K562 (cell line): ENCODE results near the gene TAF12. TPM values are rescaled to one million over a fixed set of nuclear protein-coding genes. Genes with fewer than 3 reads are reported as not detected.

Source experiments
- ATAC-seq: fragments of 200-7000 bp; cut with Tn5 transposase; 3 replicates; pipeline ENCODE4 v1.9.1; 2020; ENCODE audit warnings: moderate library complexity
- BruUV-seq: library from RNA; stranded (reverse); fragments of 400-500 nt; replicated peaks from 2 replicates; lab custom pipeline; 2021; lab: Mats Ljungman, UMichigan
- CTCF ChIA-PET: fragments of 300-600 bp; formaldehyde crosslinking; extraction: SDS; loops from one replicate; lab custom pipeline; 2021; ENCODE audit warnings: low intra/inter-chr PET ratio; lab: Yijun Ruan, JAX
- POLR2A ChIA-PET: fragments of 300-600, 350-650 bp; sonication (Branson Sonifier 250); formaldehyde crosslinking; extraction: SDS; loops from one replicate; lab custom pipeline; 2021; ENCODE audit warnings: antibody characterized with exemption, inconsistent platforms; lab: Yijun Ruan, JAX
- DNase-seq, 4 experiments: peaks; one replicate each; pipeline versions ENCODE4 v3.0.0 to v3.0.0-alpha.2; 2011 to 2018; ENCODE audit warnings: low spot score in 3 of 4, mixed read lengths in 3 of 4; ENCODE audit errors: extremely low read depth in 1 of 4
- FAIRE-seq: peaks from 2 replicates; lab custom pipeline; 2011; peaks lifted over from hg19 to GRCh38; lab: Jason Lieb, UNC
- H2AFZ ChIP-seq: 2 replicates; pipeline ENCODE4 v1.6.0; 2011; ENCODE audit warnings: low read depth, low read length, control low read depth, inconsistent platforms
- H3K27ac ChIP-seq: fragments of 200-600 bp; 3 replicates; pipeline ENCODE4 v1.8.0; 2011; ENCODE audit warnings: low read depth, mild to moderate bottlenecking, control low read depth, inconsistent platforms, low read length, moderate library complexity, mixed read lengths; ENCODE audit errors: extremely low read depth
- H3K27me3 ChIP-seq, 2 experiments: fragments of 300-600 bp in 1 of 2; 2 replicates in 1 of 2; 3 replicates in 1 of 2; pipeline versions ENCODE4 v1.6.0 to v1.8.0; 2011; ENCODE audit warnings: inconsistent platforms in 2 of 2, low read length in 2 of 2, mild to moderate bottlenecking in 1 of 2, mixed read lengths in 1 of 2, moderate library complexity in 1 of 2; ENCODE audit not compliant: control insufficient read depth in 2 of 2, insufficient read depth in 2 of 2
- H3K36me3 ChIP-seq: fragments of 300-600 bp; 3 replicates; pipeline ENCODE4 v1.8.0; 2011; ENCODE audit warnings: mild to moderate bottlenecking, low read length, inconsistent platforms; ENCODE audit not compliant: control insufficient read depth, insufficient read depth
- H3K4me1 ChIP-seq, 2 experiments: fragments of 200-600 bp in 1 of 2; replicated peaks in 1 of 2; 2 replicates in 1 of 2; 3 replicates in 1 of 2; pipeline versions ENCODE4 v1.5.1 to v1.8.0; 2011; ENCODE audit warnings: inconsistent platforms in 2 of 2, low read length in 2 of 2, mild to moderate bottlenecking in 1 of 2, mixed read lengths in 1 of 2, moderate library complexity in 1 of 2; ENCODE audit not compliant: control insufficient read depth in 2 of 2, insufficient read depth in 2 of 2
- H3K4me2 ChIP-seq: 2 replicates; pipeline ENCODE4 v1.6.1; 2011; ENCODE audit warnings: low read length, control low read depth, inconsistent platforms, mixed read lengths; ENCODE audit not compliant: insufficient read depth
- H3K4me3 ChIP-seq: fragments of 200-600 bp; sonication (generic), shearing (Covaris generic); 2 replicates; pipeline ENCODE4 v1.5.1; 2016; ENCODE audit warnings: control low read depth, inconsistent platforms
- H3K79me2 ChIP-seq: fragments of 200-600 bp; 3 replicates; pipeline ENCODE4 v1.8.0; 2011; ENCODE audit warnings: low read length, inconsistent platforms; ENCODE audit not compliant: control insufficient read depth, insufficient read depth
- H3K9ac ChIP-seq, 2 experiments: 2 replicates each; pipeline versions ENCODE4 v1.6.0 to v1.6.1; 2011; ENCODE audit warnings: low read depth in 2 of 2, low read length in 2 of 2, control low read depth in 1 of 2, inconsistent platforms in 1 of 2, mild to moderate bottlenecking in 1 of 2, mixed read lengths in 1 of 2; ENCODE audit not compliant: insufficient read depth in 1 of 2
- H3K9me1 ChIP-seq: one replicate; pipeline ENCODE4 v1.6.0; 2011; ENCODE audit warnings: inconsistent platforms, mild to moderate bottlenecking, low read length, moderate library complexity; ENCODE audit not compliant: control insufficient read depth, insufficient read depth
- H3K9me3 ChIP-seq: replicated peaks from 2 replicates; pipeline ENCODE4 v1.5.1; 2011; ENCODE audit warnings: low read depth, low read length, inconsistent platforms; ENCODE audit not compliant: control insufficient read depth, insufficient read depth
- H4K20me1 ChIP-seq: replicated peaks from 2 replicates; pipeline ENCODE4 v1.6.1; 2011; ENCODE audit warnings: low read length, inconsistent platforms, mixed read lengths; ENCODE audit not compliant: control insufficient read depth, insufficient read depth
- LEF1 ChIP-seq: fragments of 450-650 bp; IDR thresholded peaks from 2 replicates; pipeline ENCODE4 v1.6.1; 2016; ENCODE audit warnings: mild to moderate bottlenecking
- TSC22D4 ChIP-seq: fragments of 450-650 bp; IDR thresholded peaks from 2 replicates; pipeline ENCODE4 v1.6.1; 2016; ENCODE audit warnings: missing genetic modification characterization, missing biosample characterization, control low read depth
- XRCC5 ChIP-seq: fragments of 200-400 bp; formaldehyde crosslinking; IDR thresholded peaks from 2 replicates; pipeline ENCODE4 v1.6.1; 2017; ENCODE audit warnings: low read depth, mild to moderate bottlenecking, low read length
- ZNF41 ChIP-seq: fragments of 250-450 bp; sonication (Bioruptor Pico); conservative IDR thresholded peaks from 2 replicates; pipeline ENCODE4 v1.4.0; 2020; ENCODE audit warnings: mild to moderate bottlenecking
- ZNF785 ChIP-seq: fragments of 250-450 bp; sonication (Bioruptor Pico); IDR thresholded peaks from 2 replicates; pipeline ENCODE4 v1.4.0; 2020; ENCODE audit warnings: mild to moderate bottlenecking
- ZSCAN29 ChIP-seq: fragments of 450-650 bp; IDR thresholded peaks from 2 replicates; pipeline ENCODE4 v1.6.1; 2017
- WGBS: fragments of 100-300 bp; shearing (Covaris generic); methylation state at CpG from one replicate; pipeline ENCODE4 v1.1.6; 2016; ENCODE audit warnings: low coverage, mixed read lengths; ENCODE audit not compliant: insufficient coverage; ENCODE audit errors: missing lambda C conversion rate; 5-methylcytosine and 5-hydroxymethylcytosine counted together
- in situ Hi-C: fragments of 300-500 bp; cut with MboI; formaldehyde crosslinking; loops from 4 replicates; pipeline ENCODE4 v1.15.0; 2018; ENCODE audit warnings: inconsistent platforms, mixed read lengths
- intact Hi-C: fragments of 100-400 bp; cut with micrococcal nuclease; formaldehyde crosslinking; loops from 2 replicates; pipeline ENCODE4 v1.14.2; 2022
- polyA plus RNA-seq, 8 experiments: library from polyadenylated mRNA; depleted of rRNA in 4 of 8; stranded (reverse) in 5 of 8; unstranded in 3 of 8; fragments of >200 nt; fragmentation: Nextera tagmentation in 2 of 8; fragmentation: Illumina TruSeq in 1 of 8; extraction: Ambion mirVana in 2 of 8; extraction: Trizol in 1 of 8; gene quantifications; 2 replicates each; pipeline versions ENCODE4 v1.2.1 to v1.2.3, GENCODE V29; 2011 to 2014; ENCODE audit warnings: inconsistent platforms in 1 of 8, missing spikeins in 1 of 8
- total RNA-seq, 7 experiments: library from RNA; depleted of rRNA in 6 of 7; stranded (reverse); fragments of >200 nt in 6 of 7; fragmentation: Illumina TruSeq in 2 of 7; extraction: Trizol in 2 of 7; gene quantifications; 2 replicates each; pipeline versions ENCODE4 v1.2.1 to v1.2.3, GENCODE V29; 2011 to 2021; ENCODE audit warnings: low replicate concordance in 1 of 7
- TF ChIP-seq, protein P1 (sequence below): sonication (generic); IDR thresholded peaks from 2 replicates; pipeline ENCODE4 v1.6.1; 2016
- TF ChIP-seq, protein P2 (sequence below): fragments of 250-450 bp; sonication (Bioruptor Pico); IDR thresholded peaks from 2 replicates; pipeline ENCODE4 v1.4.0; 2020
- TF ChIP-seq, protein P3 (sequence below): fragments of 450-650 bp; formaldehyde crosslinking; IDR thresholded peaks from 2 replicates; pipeline ENCODE4 v1.4.0; 2020; ENCODE audit warnings: mild to moderate bottlenecking, mixed read lengths
- TF ChIP-seq, protein P4 (sequence below): fragments of 450-650 bp; IDR thresholded peaks from 2 replicates; pipeline ENCODE4 v1.7.1; 2018; ENCODE audit warnings: mild to moderate bottlenecking, low read depth; ENCODE audit not compliant: partially characterized antibody

The TAF12 gene
- total and polyA plus RNA-seq, 9 of the 15 experiments (the other 6 are each of a cell fraction or from before 2014, with no cell fraction given): 31.6 to 89.0 (median 50.5) TPM

GRCh38 chr1:28565726-28566125 lies 77.1 kb downstream of the TAF12 start:
- Histone ChIP-seq H3K36me3 (peaks cover 70% of the 10 kb centered on the region; the same call in 2 of the 3 replicates), H2AFZ (no peak overlapping the region), H3K4me1 (no peaks in the 10 kb centered on the region), H4K20me1 (no peaks in the 10 kb centered on the region), H3K9me3 (no peaks in the 10 kb centered on the region), H3K9ac (no peak overlapping the region), H3K4me3 (no peak overlapping the region), H3K9me1 (no peaks in the 10 kb centered on the region), H3K79me2 (no peaks in the 10 kb centered on the region), H3K27ac (no peak overlapping the region), H3K27me3 (no peaks in the 10 kb centered on the region), H3K4me2 (no peak overlapping the region)
- CTCF ChIA-PET: no interaction called here
- in situ Hi-C loops: no loop called here
- WGBS: 93% methylated on average over 6 of the region's 6 CpGs
- ATAC-seq (no peak), DNase-seq (no peak), FAIRE-seq (no peak)
- intact Hi-C loops: no loop called here
- BruUV-seq: no TSS peak
- POLR2A ChIA-PET: interaction anchor here (0.6 to 11.0 kb wide), 6 partner anchors 10 to 228 kb away, joined by 3 to 157 read pairs (median 3); partner anchors contain the start of genes RNU11 and TRNAU1AP
- TF ChIP-seq, protein P1, sequence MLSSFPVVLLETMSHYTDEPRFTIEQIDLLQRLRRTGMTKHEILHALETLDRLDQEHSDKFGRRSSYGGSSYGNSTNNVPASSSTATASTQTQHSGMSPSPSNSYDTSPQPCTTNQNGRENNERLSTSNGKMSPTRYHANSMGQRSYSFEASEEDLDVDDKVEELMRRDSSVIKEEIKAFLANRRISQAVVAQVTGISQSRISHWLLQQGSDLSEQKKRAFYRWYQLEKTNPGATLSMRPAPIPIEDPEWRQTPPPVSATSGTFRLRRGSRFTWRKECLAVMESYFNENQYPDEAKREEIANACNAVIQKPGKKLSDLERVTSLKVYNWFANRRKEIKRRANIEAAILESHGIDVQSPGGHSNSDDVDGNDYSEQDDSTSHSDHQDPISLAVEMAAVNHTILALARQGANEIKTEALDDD: no peak
- TF ChIP-seq ZNF785 (no peak), LEF1 (no peak), ZNF41 (no peak), TSC22D4 (no peak), XRCC5 (no peak), ZSCAN29 (no peak)
- TF ChIP-seq, protein P2, sequence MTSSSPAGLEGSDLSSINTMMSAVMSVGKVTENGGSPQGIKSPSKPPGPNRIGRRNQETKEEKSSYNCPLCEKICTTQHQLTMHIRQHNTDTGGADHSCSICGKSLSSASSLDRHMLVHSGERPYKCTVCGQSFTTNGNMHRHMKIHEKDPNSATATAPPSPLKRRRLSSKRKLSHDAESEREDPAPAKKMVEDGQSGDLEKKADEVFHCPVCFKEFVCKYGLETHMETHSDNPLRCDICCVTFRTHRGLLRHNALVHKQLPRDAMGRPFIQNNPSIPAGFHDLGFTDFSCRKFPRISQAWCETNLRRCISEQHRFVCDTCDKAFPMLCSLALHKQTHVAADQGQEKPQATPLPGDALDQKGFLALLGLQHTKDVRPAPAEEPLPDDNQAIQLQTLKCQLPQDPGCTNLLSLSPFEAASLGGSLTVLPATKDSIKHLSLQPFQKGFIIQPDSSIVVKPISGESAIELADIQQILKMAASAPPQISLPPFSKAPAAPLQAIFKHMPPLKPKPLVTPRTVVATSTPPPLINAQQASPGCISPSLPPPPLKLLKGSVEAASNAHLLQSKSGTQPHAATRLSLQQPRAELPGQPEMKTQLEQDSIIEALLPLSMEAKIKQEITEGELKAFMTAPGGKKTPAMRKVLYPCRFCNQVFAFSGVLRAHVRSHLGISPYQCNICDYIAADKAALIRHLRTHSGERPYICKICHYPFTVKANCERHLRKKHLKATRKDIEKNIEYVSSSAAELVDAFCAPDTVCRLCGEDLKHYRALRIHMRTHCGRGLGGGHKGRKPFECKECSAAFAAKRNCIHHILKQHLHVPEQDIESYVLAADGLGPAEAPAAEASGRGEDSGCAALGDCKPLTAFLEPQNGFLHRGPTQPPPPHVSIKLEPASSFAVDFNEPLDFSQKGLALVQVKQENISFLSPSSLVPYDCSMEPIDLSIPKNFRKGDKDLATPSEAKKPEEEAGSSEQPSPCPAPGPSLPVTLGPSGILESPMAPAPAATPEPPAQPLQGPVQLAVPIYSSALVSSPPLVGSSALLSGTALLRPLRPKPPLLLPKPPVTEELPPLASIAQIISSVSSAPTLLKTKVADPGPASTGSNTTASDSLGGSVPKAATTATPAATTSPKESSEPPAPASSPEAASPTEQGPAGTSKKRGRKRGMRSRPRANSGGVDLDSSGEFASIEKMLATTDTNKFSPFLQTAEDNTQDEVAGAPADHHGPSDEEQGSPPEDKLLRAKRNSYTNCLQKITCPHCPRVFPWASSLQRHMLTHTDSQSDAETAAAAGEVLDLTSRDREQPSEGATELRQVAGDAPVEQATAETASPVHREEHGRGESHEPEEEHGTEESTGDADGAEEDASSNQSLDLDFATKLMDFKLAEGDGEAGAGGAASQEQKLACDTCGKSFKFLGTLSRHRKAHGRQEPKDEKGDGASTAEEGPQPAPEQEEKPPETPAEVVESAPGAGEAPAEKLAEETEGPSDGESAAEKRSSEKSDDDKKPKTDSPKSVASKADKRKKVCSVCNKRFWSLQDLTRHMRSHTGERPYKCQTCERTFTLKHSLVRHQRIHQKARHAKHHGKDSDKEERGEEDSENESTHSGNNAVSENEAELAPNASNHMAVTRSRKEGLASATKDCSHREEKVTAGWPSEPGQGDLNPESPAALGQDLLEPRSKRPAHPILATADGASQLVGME (CRISPR knock-in tag): no peak
- TF ChIP-seq, protein P3, sequence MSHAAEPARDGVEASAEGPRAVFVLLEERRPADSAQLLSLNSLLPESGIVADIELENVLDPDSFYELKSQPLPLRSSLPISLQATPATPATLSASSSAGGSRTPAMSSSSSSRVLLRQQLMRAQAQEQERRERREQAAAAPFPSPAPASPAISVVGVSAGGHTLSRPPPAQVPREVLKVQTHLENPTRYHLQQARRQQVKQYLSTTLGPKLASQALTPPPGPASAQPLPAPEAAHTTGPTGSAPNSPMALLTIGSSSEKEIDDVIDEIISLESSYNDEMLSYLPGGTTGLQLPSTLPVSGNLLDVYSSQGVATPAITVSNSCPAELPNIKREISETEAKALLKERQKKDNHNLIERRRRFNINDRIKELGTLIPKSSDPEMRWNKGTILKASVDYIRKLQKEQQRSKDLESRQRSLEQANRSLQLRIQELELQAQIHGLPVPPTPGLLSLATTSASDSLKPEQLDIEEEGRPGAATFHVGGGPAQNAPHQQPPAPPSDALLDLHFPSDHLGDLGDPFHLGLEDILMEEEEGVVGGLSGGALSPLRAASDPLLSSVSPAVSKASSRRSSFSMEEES: no peak
- TF ChIP-seq, protein P4, sequence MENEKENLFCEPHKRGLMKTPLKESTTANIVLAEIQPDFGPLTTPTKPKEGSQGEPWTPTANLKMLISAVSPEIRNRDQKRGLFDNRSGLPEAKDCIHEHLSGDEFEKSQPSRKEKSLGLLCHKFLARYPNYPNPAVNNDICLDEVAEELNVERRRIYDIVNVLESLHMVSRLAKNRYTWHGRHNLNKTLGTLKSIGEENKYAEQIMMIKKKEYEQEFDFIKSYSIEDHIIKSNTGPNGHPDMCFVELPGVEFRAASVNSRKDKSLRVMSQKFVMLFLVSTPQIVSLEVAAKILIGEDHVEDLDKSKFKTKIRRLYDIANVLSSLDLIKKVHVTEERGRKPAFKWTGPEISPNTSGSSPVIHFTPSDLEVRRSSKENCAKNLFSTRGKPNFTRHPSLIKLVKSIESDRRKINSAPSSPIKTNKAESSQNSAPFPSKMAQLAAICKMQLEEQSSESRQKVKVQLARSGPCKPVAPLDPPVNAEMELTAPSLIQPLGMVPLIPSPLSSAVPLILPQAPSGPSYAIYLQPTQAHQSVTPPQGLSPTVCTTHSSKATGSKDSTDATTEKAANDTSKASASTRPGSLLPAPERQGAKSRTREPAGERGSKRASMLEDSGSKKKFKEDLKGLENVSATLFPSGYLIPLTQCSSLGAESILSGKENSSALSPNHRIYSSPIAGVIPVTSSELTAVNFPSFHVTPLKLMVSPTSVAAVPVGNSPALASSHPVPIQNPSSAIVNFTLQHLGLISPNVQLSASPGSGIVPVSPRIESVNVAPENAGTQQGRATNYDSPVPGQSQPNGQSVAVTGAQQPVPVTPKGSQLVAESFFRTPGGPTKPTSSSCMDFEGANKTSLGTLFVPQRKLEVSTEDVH: no peak
